ENCODE measurements around the gene SMYD3. TPM values are rescaled to one million over a fixed set of nuclear protein-coding genes. Genes with fewer than 3 reads are reported as not detected.

SMYD3 gene
- total RNA-seq, 1 donor from 2014 or later: 46.7 TPM

DNA sequence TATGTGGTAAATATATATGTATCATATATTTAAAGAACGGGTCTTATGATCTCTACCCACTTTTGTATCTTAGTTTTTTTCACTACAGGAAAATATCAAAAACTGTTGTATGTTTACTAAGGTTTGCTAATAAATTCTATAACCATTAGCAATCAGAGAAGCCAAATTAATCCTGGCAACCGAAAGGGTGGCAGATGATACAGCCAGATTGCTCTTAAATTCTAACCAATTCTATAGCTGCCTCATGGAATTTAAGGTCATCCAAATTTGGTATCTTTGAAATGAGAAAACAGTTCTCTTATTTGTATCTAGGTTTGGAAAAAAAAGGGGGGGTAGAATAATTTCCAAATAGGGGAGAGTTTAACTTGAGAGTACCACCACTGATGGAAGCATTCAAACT, 591.2 kb downstream of the SMYD3 start:
- no peak for DNase-seq (ENCODE audit: low spot score)

DNA sequence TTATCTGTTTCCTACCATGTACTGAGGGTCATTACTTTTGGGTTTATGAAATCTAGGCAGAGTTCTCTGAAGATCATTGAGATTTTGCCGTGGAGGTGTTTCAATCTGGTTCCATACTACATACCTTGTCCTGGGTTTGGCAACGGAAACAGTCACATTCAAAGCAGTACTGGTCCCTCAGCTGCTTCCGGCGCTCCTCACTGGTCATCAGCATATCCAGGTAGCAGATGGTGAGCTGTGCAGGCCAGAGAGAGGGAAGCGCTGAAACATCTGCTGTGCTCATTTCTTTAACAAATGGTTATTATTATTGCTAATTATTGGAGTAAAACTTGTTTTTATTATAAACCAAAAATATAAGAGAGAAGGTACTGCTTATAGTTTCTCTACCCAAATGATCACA, 591.7 kb downstream of the SMYD3 start:
- no peak for DNase-seq (ENCODE audit: low spot score)

DNA sequence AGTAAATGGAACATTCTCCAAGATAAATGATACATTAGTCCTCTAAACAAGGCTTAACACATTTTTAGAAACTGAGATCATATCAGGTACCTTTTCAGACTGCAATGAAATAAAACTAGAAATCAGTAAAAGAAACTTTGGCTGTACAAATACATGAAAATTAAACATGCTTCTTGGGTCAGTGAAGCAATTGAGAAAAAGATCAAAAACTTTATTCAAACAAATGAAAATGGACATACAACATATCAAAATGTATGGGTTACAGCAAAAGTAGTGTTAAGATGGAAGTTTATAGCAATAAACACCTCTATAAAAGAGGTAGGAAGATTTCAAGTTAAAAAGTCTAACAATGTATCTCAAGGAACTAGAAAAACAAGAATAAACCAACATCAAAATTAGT, 598.5 kb downstream of the SMYD3 start:
- DNase-seq (ENCODE audit: low spot score): no peak

DNA sequence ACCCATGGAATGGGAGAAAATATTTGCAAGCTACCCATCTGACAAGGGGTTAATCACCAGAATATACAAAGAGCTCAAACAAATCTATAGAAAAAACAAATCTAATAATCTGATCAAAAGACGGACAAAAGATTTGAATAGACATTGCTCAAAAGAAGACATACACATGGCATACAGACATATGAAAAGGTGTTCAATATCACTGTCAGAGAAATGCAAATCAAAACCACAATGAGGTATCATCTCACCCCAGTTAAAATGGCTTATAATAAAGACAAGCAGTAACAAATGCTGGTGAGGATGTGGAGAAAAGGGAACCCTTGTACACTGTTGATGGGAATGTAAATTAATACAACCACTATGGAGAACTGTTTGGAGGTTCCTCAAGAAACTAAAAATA, 600.9 kb downstream of the SMYD3 start:
- no peak for DNase-seq (ENCODE audit: low spot score)

DNA sequence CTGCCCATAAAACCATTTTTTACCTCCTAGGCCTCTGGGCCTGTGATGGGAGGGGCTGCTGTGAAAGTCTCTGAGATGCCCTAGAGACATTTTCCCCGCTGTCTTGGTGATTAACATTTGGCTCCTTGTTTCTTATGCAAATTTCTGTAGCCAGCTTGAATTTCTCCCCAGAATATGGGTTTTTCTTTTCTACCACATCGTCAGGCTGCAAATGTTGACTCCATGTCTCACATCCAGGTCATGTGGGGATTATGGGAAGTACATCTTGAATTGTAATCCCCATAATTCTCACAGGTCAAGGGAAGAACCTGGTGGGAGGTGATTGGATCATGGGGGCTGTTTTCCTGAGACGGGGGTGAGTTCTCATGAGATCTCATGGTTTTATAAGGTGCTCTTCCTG, 603.2 kb downstream of the SMYD3 start:
- no peak for DNase-seq (ENCODE audit: low spot score)

DNA sequence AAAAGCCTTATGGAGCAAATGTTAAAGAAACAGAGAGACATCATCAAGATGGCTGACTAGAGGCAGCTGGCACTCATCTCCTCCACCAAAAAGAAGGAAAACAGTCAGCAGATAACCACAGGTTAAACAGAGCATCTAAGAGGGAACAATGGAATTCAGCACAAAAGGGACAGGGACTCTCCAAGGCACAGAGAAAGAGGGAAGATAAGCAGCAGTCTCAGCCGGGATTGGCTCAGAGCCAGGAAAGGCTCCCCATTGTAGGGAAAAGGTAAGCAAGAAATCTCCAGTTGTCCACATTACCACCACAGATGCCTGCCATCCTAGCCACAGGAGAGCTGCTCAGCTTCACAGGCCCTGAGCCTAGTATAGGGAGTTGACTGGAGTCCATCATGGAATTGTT, 605.5 kb downstream of the SMYD3 start:
- DNase-seq (ENCODE audit: low spot score): no peak

DNA sequence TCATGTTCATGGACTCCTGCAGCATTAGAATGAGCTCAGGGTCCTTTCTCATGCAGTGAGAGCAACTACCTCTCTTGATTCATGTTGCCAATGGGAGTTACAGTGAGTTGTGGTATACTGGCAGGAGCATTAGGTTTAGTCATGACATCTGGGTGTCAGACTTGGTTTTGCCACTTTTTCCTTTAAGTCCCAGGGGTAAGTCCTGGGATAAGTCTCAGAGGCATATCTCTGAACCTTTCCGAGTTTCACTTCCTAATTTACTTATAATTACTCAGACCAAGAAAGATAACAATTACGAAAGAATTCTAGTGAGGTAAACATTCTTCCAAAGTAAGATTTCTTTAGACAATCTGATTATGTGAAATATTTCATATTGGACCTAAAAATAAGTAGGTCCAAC, 606.0 kb downstream of the SMYD3 start:
- no peak for DNase-seq (ENCODE audit: low spot score)

DNA sequence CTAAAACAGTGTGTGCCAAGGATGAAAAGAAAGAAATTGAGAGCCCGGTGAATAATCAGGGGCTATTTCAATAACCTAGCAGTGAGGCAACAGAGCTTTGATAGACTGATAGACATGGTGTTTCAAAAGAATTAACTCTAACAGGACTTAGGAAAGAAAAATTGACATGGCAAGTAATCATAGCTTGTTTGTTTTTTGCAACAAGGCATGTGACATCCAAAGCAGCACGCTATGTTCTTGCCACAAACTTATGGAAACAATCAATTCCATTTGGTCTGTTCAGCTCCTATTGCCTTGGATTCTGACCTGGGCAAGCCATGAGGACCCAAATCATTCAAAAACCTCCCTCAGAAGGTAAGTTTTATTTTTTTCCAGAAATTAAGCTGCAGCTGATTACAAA, 608.5 kb downstream of the SMYD3 start:
- no peak for DNase-seq (ENCODE audit: low spot score)

DNA sequence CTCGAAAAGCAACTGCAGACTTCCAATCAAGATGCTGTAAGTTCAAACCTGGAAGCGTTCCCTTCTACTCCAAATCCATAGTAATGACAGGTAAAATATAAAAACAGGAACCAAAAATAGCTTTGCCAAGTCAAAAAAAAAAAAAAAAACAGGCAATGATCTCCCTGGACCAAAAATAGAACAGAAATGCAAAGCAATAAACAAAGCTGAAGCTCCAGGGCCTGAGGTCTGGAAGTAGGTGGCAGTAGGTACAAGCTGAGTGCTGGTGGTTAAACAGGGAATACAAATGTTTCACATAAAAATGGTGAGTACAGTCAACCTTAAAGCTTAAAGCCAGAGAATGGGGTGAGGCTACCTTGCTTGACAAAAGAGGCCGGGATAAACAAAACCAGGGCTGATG, 610.8 kb downstream of the SMYD3 start:
- no peak for DNase-seq (ENCODE audit: low spot score)

DNA sequence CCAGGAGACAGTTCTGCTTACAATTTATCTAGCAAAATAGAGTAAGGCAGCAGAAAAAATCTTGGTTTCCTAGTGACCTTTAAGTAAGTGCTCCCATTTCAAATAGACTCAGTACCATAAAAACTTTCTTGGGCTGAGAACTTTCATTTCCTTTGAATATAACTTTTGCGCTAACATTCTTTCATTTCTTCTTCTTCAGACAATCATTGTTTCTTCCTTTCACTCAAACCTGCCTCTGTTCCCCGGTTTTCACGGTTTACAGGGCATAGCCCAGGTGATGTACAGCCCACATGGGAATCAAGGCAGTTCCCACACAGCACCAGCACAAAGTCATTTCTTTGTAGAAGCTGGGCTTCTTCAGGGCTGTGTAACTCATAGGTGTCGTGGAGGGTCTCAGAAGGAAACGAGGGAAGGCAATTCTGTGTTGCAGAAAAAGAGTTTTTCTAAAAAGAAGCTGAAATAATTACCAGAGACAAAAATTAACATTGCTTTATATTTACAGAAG, 611.6 kb downstream of the SMYD3 start:
- DNase-seq (ENCODE audit: low spot score): no peak

DNA sequence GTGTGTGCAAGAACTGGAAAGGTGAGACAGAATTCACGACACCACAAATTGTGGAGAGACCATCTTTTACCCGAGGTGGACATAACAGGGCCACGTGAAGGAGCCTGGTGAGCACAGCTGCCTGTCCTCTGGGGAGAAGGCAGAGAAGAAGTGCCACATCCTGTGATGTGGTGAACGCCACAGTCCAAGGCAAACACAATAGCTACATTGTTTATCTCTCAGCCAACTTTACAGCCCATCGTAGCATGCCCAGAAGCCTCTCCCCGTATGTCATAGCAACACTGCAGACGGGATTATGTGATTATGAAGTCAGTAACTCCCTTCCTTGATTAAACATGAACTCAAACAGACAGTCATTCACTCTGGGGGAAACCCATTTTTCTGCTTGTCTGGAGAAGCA, 612.2 kb downstream of the SMYD3 start:
- DNase-seq (ENCODE audit: low spot score): no peak

DNA sequence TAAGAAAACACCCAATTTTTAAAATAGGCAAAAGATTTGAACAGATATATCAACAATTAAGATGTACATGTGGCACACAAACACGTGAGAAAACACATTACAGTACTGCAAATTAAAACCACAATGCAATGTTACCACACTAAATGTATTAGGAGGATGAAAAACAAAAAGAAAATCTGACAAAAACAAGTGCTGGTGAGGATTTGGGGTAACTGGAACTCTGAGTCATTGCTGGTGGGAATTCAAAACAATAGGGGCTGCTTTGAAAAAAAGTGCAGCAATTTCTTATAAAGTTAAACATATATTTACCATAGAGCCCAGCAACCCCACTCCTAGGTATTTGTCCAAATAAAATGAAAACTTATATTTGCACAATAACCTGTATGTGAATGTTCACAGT, 614.1 kb downstream of the SMYD3 start:
- no peak for DNase-seq (ENCODE audit: low spot score)

DNA sequence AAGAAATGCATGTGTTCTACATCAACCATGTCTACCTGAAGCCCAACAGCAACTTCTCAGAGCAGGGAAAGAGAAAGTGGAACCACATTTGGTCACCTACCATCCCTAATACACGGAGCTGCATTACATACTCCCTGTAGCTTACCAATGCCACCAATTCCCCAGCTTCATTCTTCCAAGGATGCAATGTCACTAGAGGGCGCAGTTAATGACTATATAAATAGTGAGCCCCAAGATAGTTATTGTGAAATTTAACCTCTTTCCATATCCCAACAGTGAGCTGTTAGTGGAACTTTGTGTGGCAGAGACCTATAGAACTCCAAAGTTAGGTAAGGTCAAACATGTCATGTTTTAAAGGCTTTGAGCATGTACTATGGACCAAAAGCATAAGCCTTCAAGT, 618.3 kb downstream of the SMYD3 start:
- DNase-seq (ENCODE audit: low spot score): no peak

DNA sequence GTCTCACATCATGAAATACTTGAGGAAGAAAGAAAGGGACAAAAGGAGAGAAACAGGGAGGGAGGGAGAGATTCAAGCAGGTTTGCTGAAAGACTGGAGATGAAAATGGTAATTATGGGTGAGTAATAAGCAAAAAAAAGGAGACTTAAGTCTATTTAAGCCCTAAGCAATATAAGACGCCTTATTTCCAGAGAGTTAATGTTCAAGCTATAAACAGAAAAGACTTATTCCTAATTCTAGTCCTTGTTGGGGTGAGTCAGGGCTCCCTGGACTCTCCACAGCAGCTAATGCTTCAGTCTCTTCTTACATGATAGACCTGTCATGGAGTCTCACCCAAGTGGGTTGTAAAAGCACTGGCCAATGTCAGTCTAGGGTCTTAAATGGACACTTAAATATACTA, 619.2 kb downstream of the SMYD3 start:
- DNase-seq (ENCODE audit: low spot score): peak; percentile 15

DNA sequence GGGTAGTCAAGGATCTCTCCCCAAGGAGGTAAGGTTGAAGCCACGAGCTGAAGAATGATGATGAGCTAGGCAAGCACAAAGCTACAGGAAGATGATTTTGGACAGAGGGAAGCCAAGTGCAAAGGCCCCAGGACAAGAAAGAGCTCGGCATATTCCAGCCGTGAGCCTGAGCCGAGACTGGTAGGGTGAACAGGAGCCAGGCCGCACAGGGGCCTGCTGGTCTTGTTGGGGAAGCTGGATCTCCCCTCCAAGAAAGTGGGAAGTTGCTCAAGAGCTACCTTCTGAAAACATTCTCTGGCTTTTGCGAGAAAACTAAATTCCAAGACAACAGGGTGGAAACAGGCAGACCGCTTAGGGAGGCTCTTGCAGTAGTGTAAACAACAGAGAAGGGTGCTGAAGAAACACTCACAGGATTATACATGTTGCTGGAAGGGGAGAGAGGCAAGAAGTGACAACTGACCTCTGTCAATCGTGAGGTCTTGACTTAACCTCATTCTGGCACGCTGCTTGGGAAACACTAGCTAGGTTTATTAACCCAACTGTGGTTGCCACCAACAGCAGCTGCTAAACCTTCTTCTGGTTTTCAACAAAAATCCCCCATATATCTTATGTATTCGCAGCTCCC, 625.2 kb downstream of the SMYD3 start:
- DNase-seq (ENCODE audit: low spot score): no peak

DNA sequence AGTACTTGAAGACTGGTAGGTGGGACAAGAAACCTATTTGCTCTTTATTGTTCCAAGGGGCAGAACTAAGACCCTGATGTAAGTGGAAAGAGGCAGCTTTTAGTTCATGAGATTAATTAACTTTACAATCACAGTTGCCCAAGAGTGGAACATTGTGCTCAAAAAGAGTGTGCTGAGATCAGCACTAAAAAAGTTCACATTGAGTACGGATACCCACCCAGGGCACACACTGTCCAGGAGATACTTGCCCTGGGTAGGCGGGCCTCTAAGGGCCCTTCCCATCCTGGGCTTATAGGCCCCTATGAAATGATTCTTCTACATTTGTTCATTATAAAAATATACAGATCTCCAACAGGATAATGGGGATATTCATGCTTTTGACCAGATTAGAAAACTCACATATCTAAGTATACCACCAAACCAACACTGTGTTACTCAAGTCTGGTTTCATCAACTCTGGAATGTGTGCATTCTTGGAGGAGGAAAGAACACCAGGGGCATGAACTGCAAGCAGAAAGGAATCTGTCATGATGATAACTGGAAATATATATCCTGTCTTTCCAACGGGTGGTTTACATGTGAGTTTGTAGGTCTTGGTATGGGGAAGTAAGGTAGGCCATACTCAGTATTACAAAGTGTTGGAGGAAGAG, 626.2 kb downstream of the SMYD3 start:
- DNase-seq (ENCODE audit: low spot score): peak; percentile 69

DNA sequence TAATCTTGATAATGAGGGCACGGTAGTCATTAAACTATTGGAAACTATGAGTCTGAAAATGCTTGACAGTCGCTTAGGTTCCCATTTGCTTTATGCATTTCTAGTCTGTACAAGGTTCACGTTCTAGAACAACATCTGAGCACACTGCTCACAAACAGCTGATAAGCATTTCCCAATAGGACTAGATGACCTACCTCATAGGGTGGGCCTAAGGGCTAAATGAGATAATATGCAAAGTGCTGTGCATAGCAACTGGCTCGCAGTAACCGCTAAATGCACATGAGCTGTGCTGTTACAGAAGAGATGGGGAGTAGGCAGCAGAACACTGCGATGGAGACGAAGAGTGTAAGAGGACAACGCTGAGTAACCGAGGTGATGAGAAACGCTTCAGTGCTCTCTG, 628.0 kb downstream of the SMYD3 start:
- no peak for DNase-seq (ENCODE audit: low spot score)

DNA sequence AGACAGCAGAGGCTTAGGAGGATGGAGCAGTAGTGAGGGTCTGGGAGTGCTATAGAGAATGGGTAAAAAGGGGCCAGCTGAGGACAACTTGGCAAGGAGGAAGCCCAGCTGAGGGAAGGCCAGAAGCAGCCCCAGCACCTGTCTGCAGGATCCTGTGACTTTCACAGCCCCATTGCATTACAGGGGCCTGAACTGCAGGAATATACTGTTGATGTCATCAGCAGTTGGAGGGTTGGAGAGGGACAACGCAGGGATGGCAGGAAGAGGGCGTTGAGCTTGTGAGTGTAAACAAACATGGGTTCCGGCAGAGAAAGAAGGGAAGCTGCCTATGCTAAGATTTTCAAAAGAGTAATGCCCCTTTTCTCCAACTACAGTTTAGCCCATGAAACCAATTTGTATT, 628.5 kb downstream of the SMYD3 start:
- no peak for DNase-seq (ENCODE audit: low spot score)

DNA sequence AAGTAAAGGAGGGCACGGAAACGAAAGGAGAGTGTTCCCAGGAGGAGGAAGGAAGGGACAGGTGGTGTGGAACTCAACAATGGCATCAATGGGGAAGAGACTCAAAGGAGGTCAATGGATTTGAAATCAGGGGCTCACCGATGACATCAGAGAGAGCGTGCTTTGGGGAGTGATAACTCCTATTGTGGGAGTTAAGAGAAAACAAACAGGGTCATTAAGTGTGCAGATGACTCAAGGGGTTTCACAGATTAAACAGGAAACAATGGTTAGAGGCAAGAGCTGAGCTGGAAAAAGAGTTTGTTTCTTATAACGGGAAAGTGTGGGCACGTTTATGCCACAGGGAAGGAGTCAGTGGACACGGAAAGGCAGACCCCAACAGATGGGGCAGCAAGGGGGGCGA, 629.1 kb downstream of the SMYD3 start:
- DNase-seq (ENCODE audit: low spot score): no peak

DNA sequence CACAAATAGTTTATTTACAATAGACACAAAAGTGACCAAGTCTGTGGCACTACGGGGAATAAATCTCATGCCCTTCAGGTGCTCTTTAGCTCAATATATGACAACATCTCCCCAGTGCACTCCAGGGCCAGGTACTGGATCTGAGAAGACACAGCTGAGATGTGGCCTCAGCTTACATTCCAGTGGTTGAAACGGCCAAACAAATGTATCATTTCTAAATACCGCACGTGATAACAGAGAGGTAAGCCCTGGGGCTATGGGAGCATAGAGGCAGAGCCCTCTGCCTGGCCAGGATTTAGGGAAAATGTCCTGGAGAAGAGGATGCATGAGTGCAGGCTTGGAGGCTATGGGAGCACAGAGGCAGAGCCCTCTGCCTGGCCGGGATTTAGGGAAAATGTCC, 630.5 kb downstream of the SMYD3 start:
- DNase-seq (ENCODE audit: low spot score): no peak

DNA sequence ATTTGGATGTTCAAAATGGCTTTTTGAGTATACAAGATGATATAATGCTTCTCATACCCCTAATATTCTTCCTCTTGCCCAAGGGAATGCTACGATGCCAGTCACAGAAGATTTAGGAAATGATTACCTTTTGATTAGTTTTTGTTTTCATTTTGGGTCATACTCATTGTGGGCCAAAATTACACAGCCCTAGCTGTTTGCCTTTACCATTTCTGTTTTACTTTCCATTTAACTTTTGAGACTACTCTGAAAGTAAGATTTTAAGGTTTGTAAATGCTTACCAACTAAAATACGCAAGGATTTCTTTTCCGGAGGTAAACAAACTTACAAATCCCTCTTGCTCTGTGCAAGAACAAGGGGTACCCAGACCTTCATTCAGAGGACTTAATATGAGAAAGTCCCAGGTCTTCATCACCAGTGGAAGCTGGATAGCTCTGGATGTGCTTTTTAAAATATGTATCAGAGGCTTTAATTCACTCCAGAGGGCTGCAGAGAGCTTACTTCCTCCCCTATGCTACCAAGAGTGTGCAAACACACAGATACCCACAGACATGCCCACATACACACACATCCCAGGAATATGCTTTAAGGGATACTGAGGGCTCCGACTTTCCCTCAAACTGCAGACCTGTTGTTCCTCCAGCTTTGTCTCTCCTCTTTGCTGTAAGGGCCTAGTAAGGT, 631.4 kb downstream of the SMYD3 start:
- DNase-seq (ENCODE audit: low spot score): peak; percentile 67

DNA sequence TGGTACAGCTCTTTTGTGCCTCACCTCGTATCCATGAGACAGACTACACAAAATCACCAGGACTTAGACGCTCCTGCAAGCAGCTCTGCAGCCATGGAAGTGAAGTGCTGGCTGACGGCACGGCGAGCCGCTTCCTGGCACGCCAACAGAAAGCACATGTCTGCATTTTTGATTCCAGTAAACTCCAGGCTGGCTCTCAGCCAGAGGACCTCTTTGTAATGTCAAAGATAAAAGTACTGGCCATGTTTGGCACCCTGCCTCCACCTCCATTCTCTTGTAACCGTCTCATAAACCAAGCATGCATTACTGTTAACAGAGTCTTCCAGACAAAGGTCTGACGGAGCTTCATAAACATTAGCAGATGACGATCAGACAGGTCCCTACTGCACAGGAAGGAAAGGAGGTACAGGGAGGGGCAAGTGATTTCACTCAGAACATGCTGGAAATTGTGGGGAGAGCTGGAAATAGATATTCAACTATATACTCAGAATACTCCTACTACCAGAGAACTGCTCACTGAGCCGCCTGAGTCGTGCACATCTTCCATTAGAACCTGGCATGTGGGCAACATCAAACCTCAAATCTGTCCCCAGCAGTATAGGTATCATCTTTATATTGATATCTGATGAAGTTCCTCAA, 632.0 kb downstream of the SMYD3 start:
- peak; percentile 97 for DNase-seq (ENCODE audit: low spot score)
